Dermis microvascular lymphatic vessel endothelial cell (primary cell): ENCODE measurements around the gene CTSW. TPM values are rescaled to one million over a fixed set of nuclear protein-coding genes. Genes with fewer than 3 reads are reported as not detected.

Source experiments
- DNase-seq, 2 donors: peaks; one replicate each; pipeline versions ENCODE4 v3.0.0 to v3.0.0-alpha.2; 2010; ENCODE audit warnings: low read depth in 2 of 2
- total RNA-seq: library from RNA; depleted of rRNA; stranded (reverse); fragments of >200 nt; gene quantifications from 2 replicates; pipeline ENCODE4 v1.2.1, GENCODE V29; 2014

Gene CTSW
- total RNA-seq, 1 donor from 2014 or later = 0.13 TPM

- DNase-seq = no peak
Observed at GRCh38 chr11:65927904-65928397, 48.3 kb downstream of the CTSW start.

- DNase-seq = no peak
Observed at GRCh38 chr11:65928667-65929066, 49.0 kb downstream of the CTSW start.

- DNase-seq = no peak
Observed at GRCh38 chr11:65931773-65932557, 52.3 kb downstream of the CTSW start.

GRCh38 chr11:65932558-65932919, 52.9 kb downstream of the CTSW start:
- no peak for DNase-seq

Other genes starting within 250 kb of the CTSW start
- 54.0 and 56.0 TPM in 2 replicates for gene SIPA1, start 241.7 kb upstream of the CTSW start, total RNA-seq
- 8.7 and 16.3 TPM in 2 replicates for gene RELA, start 216.9 kb upstream of the CTSW start, total RNA-seq
- 37.6 and 38.4 TPM in 2 replicates for gene KAT5, start 167.6 kb upstream of the CTSW start, total RNA-seq
- 39.8 and 42.6 TPM in 2 replicates for gene RNASEH2C, start 159.0 kb upstream of the CTSW start, total RNA-seq
- 6.2 and 11.9 TPM in 2 replicates for gene AP5B1, start 98.9 kb upstream of the CTSW start, total RNA-seq
- gene OVOL1, start 92.8 kb upstream of the CTSW start, total RNA-seq = not detected in 2 replicates
- gene SNX32, start 45.9 kb upstream of the CTSW start, total RNA-seq = 0.13 and 0.51 TPM in 2 replicates
- 976 and 1,057 TPM in 2 replicates for gene CFL1, start 21.7 kb upstream of the CTSW start, total RNA-seq
- gene MUS81, start 19.4 kb upstream of the CTSW start, total RNA-seq = 32.6 and 37.8 TPM in 2 replicates
- 11.2 and 44.4 TPM in 2 replicates for gene EFEMP2, start 7.0 kb upstream of the CTSW start, total RNA-seq
- 157 and 195 TPM in 2 replicates for gene FIBP, start 8.6 kb downstream of the CTSW start, total RNA-seq
- 40.7 and 49.3 TPM in 2 replicates for gene CCDC85B, start 10.8 kb downstream of the CTSW start, total RNA-seq
- gene FOSL1, start 20.6 kb downstream of the CTSW start, total RNA-seq = 2.1 and 3.8 TPM in 2 replicates
- gene C11orf68, start 39.2 kb downstream of the CTSW start, total RNA-seq = 12.3 and 19.8 TPM in 2 replicates
- 67.3 and 84.5 TPM in 2 replicates for gene DRAP1, start 39.6 kb downstream of the CTSW start, total RNA-seq
- gene TSGA10IP, start 65.6 kb downstream of the CTSW start, total RNA-seq = not detected in 2 replicates
- gene SART1, start 81.9 kb downstream of the CTSW start, total RNA-seq = 23.9 and 27.8 TPM in 2 replicates
- 21.7 and 29.7 TPM in 2 replicates for gene EIF1AD, start 122.3 kb downstream of the CTSW start, total RNA-seq
- gene BANF1, start 122.7 kb downstream of the CTSW start, total RNA-seq = 16.7 and 20.4 TPM in 2 replicates
- 0.38 and 0.64 TPM in 2 replicates for gene CST6, start 132.2 kb downstream of the CTSW start, total RNA-seq
- 0.13 TPM in 1 of 2 replicates, not detected in the other for gene CATSPER1, start 146.6 kb downstream of the CTSW start, total RNA-seq
- 0.26 and 0.38 TPM in 2 replicates for gene GAL3ST3, start 169.3 kb downstream of the CTSW start, total RNA-seq
- 70.3 and 72.7 TPM in 2 replicates for gene SF3B2, start 172.5 kb downstream of the CTSW start, total RNA-seq
- 16.4 and 30.7 TPM in 2 replicates for gene PACS1, start 190.4 kb downstream of the CTSW start, total RNA-seq